Fibroblast of mammary gland (primary cell): Measurements from ENCODE around the gene ATP9A.

Experiments
- DNase-seq: peaks from one replicate; pipeline ENCODE4 v3.0.0-alpha.2; 2010; ENCODE audit warnings: low read depth
- H3K4me3 ChIP-seq: 2 replicates; pipeline ENCODE4 v1.5.1; 2011; ENCODE audit warnings: low read depth, mild to moderate bottlenecking, low read length, moderate library complexity; ENCODE audit not compliant: control insufficient read depth
- CTCF ChIP-seq: conservative IDR thresholded peaks from 2 replicates; pipeline ENCODE4 v1.5.1; 2011; ENCODE audit warnings: low read depth, low read length, inconsistent platforms; ENCODE audit not compliant: control insufficient read depth, insufficient read depth

Gene ATP9A

GRCh38 chr20:51623255-51623654 lies 144.9 kb downstream of the ATP9A start:
- DNase-seq = no peak
- H3K4me3 ChIP-seq = no peak overlapping the region
- TF ChIP-seq CTCF = no peak

GRCh38 chr20:51622004-51622874 lies 146.0 kb downstream of the ATP9A start:
- no peak for DNase-seq
- no peak overlapping the region for H3K4me3 ChIP-seq
- no peak for TF ChIP-seq CTCF

- TF ChIP-seq CTCF = no peak
- H3K4me3 ChIP-seq = no peak overlapping the region
- no peak for DNase-seq
Observed at GRCh38 chr20:51620432-51620831, 147.8 kb downstream of the ATP9A start.

GRCh38 chr20:51616060-51616459 lies 152.1 kb downstream of the ATP9A start:
- DNase-seq = no peak
- H3K4me3 ChIP-seq = no peak overlapping the region
- TF ChIP-seq CTCF = peak; percentile 17

GRCh38 chr20:51614687-51615086 lies 153.5 kb downstream of the ATP9A start:
- no peak for DNase-seq
- H3K4me3 ChIP-seq = no peak overlapping the region
- no peak for TF ChIP-seq CTCF

- no peak overlapping the region for H3K4me3 ChIP-seq
- no peak for TF ChIP-seq CTCF
Observed at GRCh38 chr20:51613580-51613979, 154.6 kb downstream of the ATP9A start.

More at GRCh38 chr20:51613580-51613979, 154.6 kb downstream of the ATP9A start:
- DNase-seq = no peak
